Heart left ventricle (tissue), 16 donors: ENCODE measurements around the gene KLRC2. TPM values are rescaled to one million over a fixed set of nuclear protein-coding genes. Genes with fewer than 3 reads are reported as not detected.

Experiments used
- ATAC-seq, 4 donors: fragments of 200-7000 bp; cut with Tn5 transposase; one replicate each; pipeline ENCODE4 v1.9.1; 2020 to 2022; ENCODE audit warnings: moderate library complexity in 4 of 4, mild to moderate bottlenecking in 3 of 4, moderate number of reproducible peaks in 1 of 4
- DNase-seq, 5 donors: peaks; one replicate each; pipeline ENCODE4 v3.0.0-alpha.2; 2020
- H3K27ac ChIP-seq, 12 donors: fragments of 200-600 bp; sonication (generic) in 4 of 12; one replicate each; pipeline versions ENCODE4 v1.5.0 to v1.8.0; 2016 to 2022; ENCODE audit warnings: mild to moderate bottlenecking in 2 of 12
- H3K27me3 ChIP-seq, 9 donors: fragments of 200-600 bp; sonication (generic) in 2 of 9; one replicate each; pipeline versions ENCODE4 v1.5.1 to v1.8.0; 2016 to 2022; ENCODE audit warnings: mild to moderate bottlenecking in 3 of 9
- H3K36me3 ChIP-seq, 9 donors: fragments of 200-600 bp; sonication (generic) in 2 of 9; one replicate each; pipeline versions ENCODE4 v1.5.0 to v1.8.0; 2018 to 2022; ENCODE audit warnings: mild to moderate bottlenecking in 2 of 9
- H3K4me1 ChIP-seq, 12 donors: fragments of 200-600 bp; sonication (generic) in 4 of 12; one replicate each; pipeline versions ENCODE4 v1.5.0 to v1.8.0; 2016 to 2022; ENCODE audit warnings: mild to moderate bottlenecking in 3 of 12
- H3K4me3 ChIP-seq, 12 donors: fragments of 200-600 bp; sonication (generic) in 4 of 12; one replicate each; pipeline versions ENCODE4 v1.5.0 to v1.8.0; 2017 to 2022; ENCODE audit warnings: mild to moderate bottlenecking in 9 of 12, moderate library complexity in 4 of 12
- H3K9me3 ChIP-seq, 12 donors: fragments of 200-600 bp; sonication (generic) in 4 of 12; one replicate each; pipeline versions ENCODE4 v1.5.0 to v1.8.0; 2016 to 2022; ENCODE audit warnings: mild to moderate bottlenecking in 1 of 12
- CTCF ChIP-seq, 12 donors: fragments of 200-600 bp; sonication (generic) in 4 of 12; IDR thresholded peaks; one replicate each; pipeline versions ENCODE4 v1.5.0 to v1.8.0; 2018 to 2022; ENCODE audit warnings: antibody characterized with exemption in 12 of 12, mild to moderate bottlenecking in 5 of 12
- POLR2A ChIP-seq, 2 donors: fragments of 450-650 bp; IDR thresholded peaks; one replicate each; pipeline ENCODE4 v1.6.1; 2017; ENCODE audit warnings: antibody characterized with exemption in 2 of 2, mild to moderate bottlenecking in 2 of 2, moderate library complexity in 2 of 2
- WGBS, 4 donors: extraction: QIAGEN DNeasy Blood & Tissue Kit in 2 of 4; methylation state at CpG; one replicate each; pipeline versions ENCODE4 v1.1.5 to v1.1.7; 2013 to 2018; 5-methylcytosine and 5-hydroxymethylcytosine counted together
- intact Hi-C, 10 donors: fragments of 100-400 bp; cut with DNase I; formaldehyde crosslinking; loops; one replicate each; pipeline versions ENCODE4 v1.11.1 to v1.14.2; 2022
- polyA plus RNA-seq, 2 donors: library from polyadenylated mRNA; stranded (reverse); fragments of 200-250 nt; gene quantifications; one replicate each; pipeline ENCODE4 v1.2.3, GENCODE V29; 2013
- total RNA-seq, 9 donors: library from RNA; depleted of rRNA in 2 of 9; stranded (reverse); fragments of >200 nt in 2 of 9; fragmentation: NEBNext Ultra II Directional in 3 of 9; extraction: Animal tissue kit (Norgen Biotek cat#: 25700) in 3 of 9; gene quantifications; one replicate each; pipeline versions ENCODE4 v1.1.0 to v1.2.4, GENCODE V29; 2016 to 2023
- donor health status: ischemic (EF 13 %, LVEDD 7.1; RV severe dilation, severe dysfunction).
- donor health status: healthy with polysubstance abuse.
- donor health status: DM: no; HTN: yes; CAD: no.
- donor health status: DM: no; HTN: no; CAD: no.
- donor health status: ischemic (EF 25% LVEDD 6.9; RV normal size, moderate dysfunction).
- donor health status: ischemic (EF 25% LVEDD 5.7; RV mildly dilated, moderate dysfunction).
- donor health status: healthy.
- donor health status: DM: yes; HTN: yes; CAD: no.
- donor health status: ischemic (EF 35%, LVEDD 5.7; RV mildly dilated, moderate dysfunction).
- donor health status: nonischemic (EF 11% LVEDD 7.7; RV severe dilation, severe dysfunction).
- donor health status: DM: yes; HTN: yes; CAD: no.
- donor health status: PGD.
- donor health status: ischemic (EF 29% LVEDD 5.4; RV normal size, mild dysfunction).
- donor health status: nonischemic (EF 23%, LVEDD 6.1; RV moderate dilation, normal function).

KLRC2 gene
- total and polyA plus RNA-seq, 11 donors, result 0.51 TPM; not detected in 10

GRCh38 chr12:10456856-10457255 is 21.0 kb upstream of the KLRC2 start:
- Histone ChIP-seq H3K27me3 (no peaks in the 10 kb centered on the region), H3K27ac (no peak overlapping the region), H3K36me3 (no peaks in the 10 kb centered on the region), H3K9me3 (peaks cover 0 to 33% (median 23%) of the 10 kb centered on the region in 12 donors), H3K4me1 (no peaks in the 10 kb centered on the region), H3K4me3 (no peak overlapping the region)
- TF ChIP-seq CTCF (IDR thresholded peaks at IDR 0.05), result no peak
- no peak for TF ChIP-seq POLR2A (IDR thresholded peaks at IDR 0.05)
- intact Hi-C loops, result no loop called here
- no peak for DNase-seq
- no peak for ATAC-seq
- WGBS, 4 donors, result 86 to 92% (median 90%) methylated on average over 2 of the region's 2 CpGs

DNA sequence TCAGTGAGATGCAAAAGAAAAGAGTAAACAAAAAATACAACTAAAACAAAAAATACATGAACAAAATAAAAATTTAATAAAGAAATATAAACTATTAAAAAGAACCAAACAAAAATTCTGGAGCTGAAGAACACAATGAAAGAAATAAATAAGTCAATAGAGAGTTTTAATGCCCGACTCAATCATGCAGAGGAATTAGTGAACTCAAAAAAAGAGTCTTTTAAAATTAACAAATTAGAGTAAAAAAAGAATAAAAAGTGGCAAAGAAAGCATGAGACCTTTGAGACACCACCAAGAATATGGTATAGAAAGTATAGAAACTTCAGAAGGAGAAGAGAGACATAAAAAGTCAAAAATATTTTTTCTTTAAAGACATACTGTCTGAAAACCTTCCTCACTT is 20.0 kb upstream of the KLRC2 start:
- 75 to 89% (median 81%) methylated on average over 1 of the region's 1 CpG for WGBS, 4 donors
- Histone ChIP-seq H3K27me3 (no peaks in the 10 kb centered on the region), H3K36me3 (no peaks in the 10 kb centered on the region), H3K4me1 (no peaks in the 10 kb centered on the region), H3K9me3 (peaks cover 0 to 33% (median 23%) of the 10 kb centered on the region in 12 donors), H3K4me3 (no peak overlapping the region), H3K27ac (no peak overlapping the region)
- no peak for TF ChIP-seq CTCF (IDR thresholded peaks at IDR 0.05)
- no peak for TF ChIP-seq POLR2A (IDR thresholded peaks at IDR 0.05)
- no peak for ATAC-seq
- intact Hi-C loops, result no loop called here
- no peak for DNase-seq

DNA sequence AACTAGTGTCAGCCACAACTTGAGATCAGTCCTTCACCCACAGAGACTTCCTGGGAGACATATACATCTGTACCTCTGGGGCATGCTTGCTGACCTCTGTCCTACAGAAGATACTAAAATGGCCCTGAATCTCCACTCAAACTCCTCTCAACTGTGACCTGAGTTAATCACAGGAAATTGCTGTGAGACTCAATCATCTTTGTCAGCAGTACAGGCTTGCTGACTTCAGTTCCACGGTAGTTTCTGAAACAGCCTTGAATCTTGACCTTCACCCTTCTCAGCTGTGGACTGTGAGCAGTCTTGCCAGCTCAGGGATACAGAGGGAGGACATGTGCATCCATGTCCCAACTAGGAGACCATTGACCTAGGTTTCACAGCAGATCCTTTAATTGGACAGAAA is 18.7 kb upstream of the KLRC2 start:
- no peak overlapping the region for H3K4me3 ChIP-seq
- 67 to 80% (median 70%) methylated on average over 1 of the region's 1 CpG for WGBS, 4 donors
- intact Hi-C loops, result no loop called here
- H3K36me3 ChIP-seq, result no peaks in the 10 kb centered on the region
- TF ChIP-seq POLR2A (IDR thresholded peaks at IDR 0.05) (no peak), CTCF (IDR thresholded peaks at IDR 0.05) (no peak)
- no peaks in the 10 kb centered on the region for H3K27me3 ChIP-seq
- no peaks in the 10 kb centered on the region for H3K4me1 ChIP-seq
- ATAC-seq, result no peak
- DNase-seq, result no peak
- no peak overlapping the region for H3K27ac ChIP-seq
- peaks cover 0 to 33% (median 23%) of the 10 kb centered on the region in 12 donors for H3K9me3 ChIP-seq

- Histone ChIP-seq H3K27me3 (no peaks in the 10 kb centered on the region), H3K9me3 (peaks cover 0 to 31% (median 23%) of the 10 kb centered on the region in 12 donors), H3K36me3 (no peaks in the 10 kb centered on the region), H3K27ac (no peak within 1 kb of the TSS), H3K4me1 (no peaks in the 10 kb centered on the region), H3K4me3 (no peak within 1 kb of the TSS)
- TF ChIP-seq POLR2A (IDR thresholded peaks at IDR 0.05) (no peak), CTCF (IDR thresholded peaks at IDR 0.05) (no peak)
- WGBS, 4 donors, result 50 to 66% (median 62%) methylated on average over 2 of the region's 2 CpGs
- ATAC-seq, result no peak
- intact Hi-C loops, result no loop called here
- no peak for DNase-seq
Measured at GRCh38 chr12:10453156-10453555, 17.3 kb upstream of the KLRC2 start, which contains the start of gene KLRC1. Gene KLRC1 (minus strand): TSS chr12:10453377. CDS start chr12:10451156, 2,221 bp downstream.
